ENCODE data around the gene ZNF827. TPM values are rescaled to one million over a fixed set of nuclear protein-coding genes. Genes with fewer than 3 reads are reported as not detected.

ZNF827 gene
- total RNA-seq: 10 to 100 TPM in 1 of 2 donors, 1 to 10 TPM in 1; 5.4 to 13.8 TPM

GRCh38 chr4:145938618-145939440 is at the start of gene ZNF827:
Gene ZNF827, minus strand, starts transcription at chr4:145938823. Its CDS starts 416 bp downstream, at chr4:145938407.
- TF ChIP-seq POLR2A (IDR thresholded peaks at IDR 0.05) (peak in 2 of 3 donors; percentile 60 to 66), CTCF (IDR thresholded peaks at IDR 0.05) (peak in 3 of 7 experiments; percentile 21 to 40 (median 32))
- Histone ChIP-seq H3K4me3 (peak within 1 kb of the TSS; percentile 58 to 74), H3K36me3 (replicated peaks in 1 of 2; ENCODE audit: insufficient read depth in 1 of 2, low read depth in 2 of 2) (no peaks in the 10 kb centered on the region), H3K9me3 (no peaks in the 10 kb centered on the region), H3K4me1 (peaks cover 18% of the 10 kb centered on the region), H3K27me3 (no peaks in the 10 kb centered on the region), H3K27ac (peak within 1 kb of the TSS; percentile 92 to 98 (median 96))
- DNase-seq: peak; percentile 69 to 76 (median 70)
- ATAC-seq: peak; percentile 46
- intact Hi-C loops (cut with DNase I): no loop called here
- WGBS, 2 donors: 1% methylated on average over 34 of the region's 34 CpGs

- no peak for TF ChIP-seq CTCF (IDR thresholded peaks at IDR 0.05)
- TF ChIP-seq POLR2A (IDR thresholded peaks at IDR 0.05): no peak
- H3K27me3 ChIP-seq: no peaks in the 10 kb centered on the region
- 78 to 87% methylated on average over 4 of the region's 4 CpGs for WGBS, 2 donors
- H3K36me3 ChIP-seq (replicated peaks in 1 of 2; ENCODE audit: insufficient read depth in 1 of 2, low read depth in 2 of 2): no peaks in the 10 kb centered on the region
- no peak for DNase-seq
- no peak overlapping the region for H3K27ac ChIP-seq
- no peak overlapping the region for H3K4me3 ChIP-seq
- ATAC-seq: no peak
- no peaks in the 10 kb centered on the region for H3K9me3 ChIP-seq
- intact Hi-C loops (cut with DNase I): no loop called here
- H3K4me1 ChIP-seq: no peaks in the 10 kb centered on the region
Observed at GRCh38 chr4:145984563-145984962, 45.9 kb upstream of the ZNF827 start.

GRCh38 chr4:145982791-145983190 is 44.2 kb upstream of the ZNF827 start:
- WGBS, 2 donors: 64 to 67% methylated on average over 4 of the region's 4 CpGs
- H3K4me1 ChIP-seq: no peaks in the 10 kb centered on the region
- H3K27ac ChIP-seq: no peak overlapping the region
- no peak for DNase-seq
- no peaks in the 10 kb centered on the region for H3K36me3 ChIP-seq (replicated peaks in 1 of 2; ENCODE audit: insufficient read depth in 1 of 2, low read depth in 2 of 2)
- H3K27me3 ChIP-seq: no peaks in the 10 kb centered on the region
- H3K4me3 ChIP-seq: no peak overlapping the region
- TF ChIP-seq CTCF (IDR thresholded peaks at IDR 0.05) (no peak), POLR2A (IDR thresholded peaks at IDR 0.05) (no peak)
- intact Hi-C loops (cut with DNase I): no loop called here
- no peak for ATAC-seq
- H3K9me3 ChIP-seq: no peaks in the 10 kb centered on the region

GRCh38 chr4:145979160-145979559 is 40.5 kb upstream of the ZNF827 start:
- Histone ChIP-seq H3K27ac (no peak overlapping the region), H3K4me3 (no peak overlapping the region), H3K4me1 (no peaks in the 10 kb centered on the region), H3K27me3 (no peaks in the 10 kb centered on the region), H3K9me3 (no peaks in the 10 kb centered on the region), H3K36me3 (replicated peaks in 1 of 2; ENCODE audit: insufficient read depth in 1 of 2, low read depth in 2 of 2) (no peaks in the 10 kb centered on the region)
- 64 to 71% methylated on average over 3 of the region's 3 CpGs for WGBS, 2 donors
- intact Hi-C loops (cut with DNase I): no loop called here
- no peak for ATAC-seq
- DNase-seq: no peak
- TF ChIP-seq CTCF (IDR thresholded peaks at IDR 0.05): no peak
- TF ChIP-seq POLR2A (IDR thresholded peaks at IDR 0.05): no peak

- TF ChIP-seq POLR2A (IDR thresholded peaks at IDR 0.05) (no peak), CTCF (IDR thresholded peaks at IDR 0.05) (no peak)
- no peaks in the 10 kb centered on the region for H3K27me3 ChIP-seq
- H3K4me1 ChIP-seq: no peaks in the 10 kb centered on the region
- intact Hi-C loops (cut with DNase I): no loop called here
- no peaks in the 10 kb centered on the region for H3K36me3 ChIP-seq (replicated peaks in 1 of 2; ENCODE audit: insufficient read depth in 1 of 2, low read depth in 2 of 2)
- ATAC-seq (no peak), DNase-seq (no peak)
- H3K9me3 ChIP-seq: no peaks in the 10 kb centered on the region
- no peak overlapping the region for H3K4me3 ChIP-seq
- H3K27ac ChIP-seq: no peak overlapping the region
- 81 to 87% methylated on average over 4 of the region's 4 CpGs for WGBS, 2 donors
Observed at GRCh38 chr4:145976680-145977079, 38.1 kb upstream of the ZNF827 start.
